Hippocampal formation (tissue), 2 donors: ENCODE results near the gene FKBP2.
A peak's percentile ranks its signal among the peaks of the same experiment; 100 is the strongest.

Source experiments
- DNase-seq, 2 donors: peaks; one replicate each; lab custom pipeline; 2025; lab: John Stamatoyannopoulos, UW

The FKBP2 gene

DNA sequence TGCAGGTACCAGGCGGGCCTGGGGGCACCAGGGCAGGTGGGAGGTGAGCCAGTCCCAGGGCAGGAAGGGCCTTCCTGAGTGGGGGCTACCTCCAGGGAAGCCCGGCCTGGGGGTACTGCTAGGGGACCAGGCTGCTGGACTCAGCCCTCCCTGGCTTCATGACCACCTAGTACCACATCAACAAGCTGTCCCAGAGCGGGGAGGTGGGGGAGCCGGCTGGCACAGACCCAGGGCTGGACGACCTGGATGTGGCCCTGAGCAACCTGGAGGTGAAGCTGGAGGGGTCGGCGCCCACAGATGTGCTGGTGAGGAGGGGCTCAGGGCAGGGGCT is 21.6 kb upstream of the FKBP2 start:
- DNase-seq, result no peak

DNA sequence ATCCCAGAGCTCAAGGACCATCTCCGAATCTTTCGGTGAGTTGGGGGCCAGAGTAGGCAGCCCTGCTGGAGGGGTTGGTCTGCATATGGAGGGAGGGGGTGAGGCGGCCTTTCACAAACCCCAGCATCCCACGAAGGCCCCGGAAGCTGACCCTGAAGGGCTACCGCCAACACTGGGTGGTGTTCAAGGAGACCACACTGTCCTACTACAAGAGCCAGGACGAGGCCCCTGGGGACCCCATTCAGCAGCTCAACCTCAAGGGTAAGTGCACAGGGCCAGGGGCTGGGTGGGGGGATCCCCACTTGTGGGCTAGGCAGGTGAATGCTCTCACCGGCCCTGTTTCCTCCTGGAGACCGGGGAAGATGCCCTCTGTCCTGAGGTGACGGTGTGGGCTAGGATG is 21.1 kb upstream of the FKBP2 start:
- no peak for DNase-seq

DNA sequence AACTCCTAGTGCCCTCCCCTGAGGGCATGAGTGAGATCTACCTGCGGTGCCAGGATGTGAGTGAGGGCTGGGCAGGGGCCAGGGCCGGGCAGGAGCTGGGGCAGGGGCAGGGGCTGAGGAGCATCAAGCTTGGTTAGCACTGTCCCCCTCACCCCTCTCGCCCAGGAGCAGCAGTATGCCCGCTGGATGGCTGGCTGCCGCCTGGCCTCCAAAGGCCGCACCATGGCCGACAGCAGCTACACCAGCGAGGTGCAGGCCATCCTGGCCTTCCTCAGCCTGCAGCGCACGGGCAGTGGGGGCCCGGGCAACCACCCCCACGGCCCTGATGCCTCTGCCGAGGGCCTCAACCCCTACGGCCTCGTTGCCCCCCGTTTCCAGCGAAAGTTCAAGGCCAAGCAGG is 20.6 kb upstream of the FKBP2 start:
- no peak for DNase-seq

DNA sequence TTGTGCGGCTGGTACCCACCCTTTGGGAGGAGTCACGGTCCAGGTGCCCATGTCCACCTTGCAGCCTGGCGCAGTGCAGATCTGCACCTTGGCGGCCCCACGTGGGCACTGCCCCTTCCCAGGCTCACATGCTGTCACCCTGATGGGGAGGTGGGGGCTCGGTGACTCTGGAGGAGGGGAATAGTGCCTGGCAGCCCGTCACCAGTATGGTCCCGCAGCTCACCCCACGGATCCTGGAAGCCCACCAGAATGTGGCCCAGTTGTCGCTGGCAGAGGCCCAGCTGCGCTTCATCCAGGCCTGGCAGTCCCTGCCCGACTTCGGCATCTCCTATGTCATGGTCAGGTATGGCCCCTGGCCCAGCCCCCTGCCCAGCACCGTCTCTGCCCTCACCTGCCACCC is 20.1 kb upstream of the FKBP2 start:
- no peak for DNase-seq

DNA sequence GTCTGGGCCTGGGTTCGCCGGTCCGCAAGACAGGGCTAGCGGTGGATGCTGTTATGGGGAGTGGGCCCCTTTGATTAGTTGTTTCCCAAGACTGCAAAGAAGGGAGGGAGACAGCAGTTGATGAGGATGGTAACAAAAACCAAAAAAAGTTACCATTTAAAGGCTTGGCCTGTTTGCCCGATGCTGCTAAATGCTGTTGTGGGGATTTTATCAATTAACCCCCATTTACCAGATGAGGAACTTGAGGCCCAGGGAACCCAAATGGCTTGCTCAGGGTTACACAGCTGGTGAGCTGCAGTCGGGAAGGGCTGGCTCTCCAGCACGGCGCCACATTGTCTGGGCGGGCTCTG is 18.3 kb upstream of the FKBP2 start:
- DNase-seq, result no peak

DNA sequence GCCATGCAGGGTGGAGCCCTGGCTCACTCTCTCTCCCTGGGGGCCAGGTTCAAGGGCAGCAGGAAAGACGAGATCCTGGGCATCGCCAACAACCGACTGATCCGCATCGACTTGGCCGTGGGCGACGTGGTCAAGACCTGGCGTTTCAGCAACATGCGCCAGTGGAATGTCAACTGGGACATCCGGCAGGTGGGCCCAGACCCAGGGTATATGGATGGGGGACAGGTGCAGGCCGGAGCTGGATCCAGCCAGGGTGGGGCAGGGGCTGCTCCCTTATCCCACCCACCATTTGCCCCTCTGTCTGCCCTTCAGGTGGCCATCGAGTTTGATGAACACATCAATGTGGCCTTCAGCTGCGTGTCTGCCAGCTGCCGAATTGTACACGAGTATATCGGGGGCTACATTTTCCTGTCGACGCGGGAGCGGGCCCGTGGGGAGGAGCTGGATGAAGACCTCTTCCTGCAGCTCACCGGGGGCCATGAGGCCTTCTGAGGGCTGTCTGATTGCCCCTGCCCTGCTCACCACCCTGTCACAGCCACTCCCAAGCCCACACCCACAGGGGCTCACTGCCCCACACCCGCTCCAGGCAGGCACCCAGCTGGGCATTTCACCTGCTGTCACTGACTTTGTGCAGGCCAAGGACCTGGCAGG is 17.8 kb upstream of the FKBP2 start:
- no peak for DNase-seq

DNA sequence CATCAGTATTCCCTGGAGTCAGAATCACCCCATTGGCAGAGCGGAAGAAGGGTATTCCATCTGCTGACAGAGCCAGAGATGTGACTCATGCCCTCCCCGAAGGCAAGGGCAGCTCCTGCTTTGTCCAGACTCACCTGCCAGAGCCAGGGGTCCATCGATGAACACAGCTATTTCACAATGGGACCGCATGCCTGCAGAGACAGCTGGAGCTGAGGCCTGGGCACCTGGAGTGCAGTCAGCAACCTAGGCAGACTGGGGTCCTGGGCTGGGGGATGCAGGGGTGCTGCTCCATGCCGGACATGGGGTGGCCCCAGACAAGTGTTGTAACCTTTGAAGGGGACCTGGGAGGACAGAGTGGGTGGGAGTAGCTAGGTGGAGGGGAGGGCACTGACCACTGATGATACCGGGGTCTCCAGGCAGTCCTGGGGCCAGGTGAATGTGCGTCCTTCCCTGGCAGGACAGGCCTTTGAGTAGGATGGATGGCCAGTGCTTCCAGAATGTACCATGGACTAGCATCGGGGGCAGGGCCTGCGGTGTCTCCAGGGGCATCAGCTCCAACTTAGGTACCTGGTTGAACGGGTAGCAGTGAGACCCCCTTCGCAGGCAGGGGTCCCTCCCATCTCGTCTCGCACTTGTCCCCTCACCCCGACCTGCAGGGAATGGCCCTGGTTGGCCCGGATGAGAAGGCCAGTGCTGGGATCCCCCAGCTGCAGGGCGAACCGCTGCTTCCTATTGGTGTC is 16.6 kb upstream of the FKBP2 start:
- DNase-seq, result no peak

DNA sequence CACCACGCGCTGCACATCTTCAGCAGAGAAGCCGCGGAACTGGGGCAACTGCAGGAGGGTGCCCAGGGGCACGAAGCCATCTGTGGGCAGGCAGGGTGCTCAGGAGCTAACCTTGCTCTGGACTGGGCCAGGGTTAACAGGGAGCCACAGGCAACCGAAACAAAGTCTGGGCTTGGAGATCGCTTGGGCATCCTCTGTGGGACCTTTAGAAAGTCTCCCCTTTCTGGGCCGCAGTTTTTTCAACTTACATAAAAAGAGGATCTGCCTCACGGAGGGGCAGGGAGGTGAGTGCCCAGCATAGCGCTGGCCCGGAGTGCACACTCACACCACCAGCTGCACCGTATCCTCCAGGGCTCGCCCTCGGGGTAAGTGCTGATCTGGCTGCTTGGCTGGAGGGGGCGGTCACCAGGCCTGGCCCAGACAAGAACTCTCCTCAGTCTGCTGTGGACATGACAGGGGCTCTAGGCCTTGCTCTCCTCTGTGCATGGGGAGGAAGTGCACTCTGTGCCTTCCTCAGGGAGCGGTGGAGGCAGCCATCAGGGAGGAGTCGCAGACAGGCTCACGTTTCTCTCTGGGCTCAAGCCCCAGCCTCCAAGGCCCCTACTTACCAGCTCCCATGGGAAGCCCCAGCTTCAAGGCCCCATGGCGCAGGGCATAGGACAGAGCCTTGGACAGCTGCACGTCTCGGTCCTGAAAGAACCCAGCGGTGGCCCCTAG is 15.8 kb upstream of the FKBP2 start:
- DNase-seq, result no peak

DNA sequence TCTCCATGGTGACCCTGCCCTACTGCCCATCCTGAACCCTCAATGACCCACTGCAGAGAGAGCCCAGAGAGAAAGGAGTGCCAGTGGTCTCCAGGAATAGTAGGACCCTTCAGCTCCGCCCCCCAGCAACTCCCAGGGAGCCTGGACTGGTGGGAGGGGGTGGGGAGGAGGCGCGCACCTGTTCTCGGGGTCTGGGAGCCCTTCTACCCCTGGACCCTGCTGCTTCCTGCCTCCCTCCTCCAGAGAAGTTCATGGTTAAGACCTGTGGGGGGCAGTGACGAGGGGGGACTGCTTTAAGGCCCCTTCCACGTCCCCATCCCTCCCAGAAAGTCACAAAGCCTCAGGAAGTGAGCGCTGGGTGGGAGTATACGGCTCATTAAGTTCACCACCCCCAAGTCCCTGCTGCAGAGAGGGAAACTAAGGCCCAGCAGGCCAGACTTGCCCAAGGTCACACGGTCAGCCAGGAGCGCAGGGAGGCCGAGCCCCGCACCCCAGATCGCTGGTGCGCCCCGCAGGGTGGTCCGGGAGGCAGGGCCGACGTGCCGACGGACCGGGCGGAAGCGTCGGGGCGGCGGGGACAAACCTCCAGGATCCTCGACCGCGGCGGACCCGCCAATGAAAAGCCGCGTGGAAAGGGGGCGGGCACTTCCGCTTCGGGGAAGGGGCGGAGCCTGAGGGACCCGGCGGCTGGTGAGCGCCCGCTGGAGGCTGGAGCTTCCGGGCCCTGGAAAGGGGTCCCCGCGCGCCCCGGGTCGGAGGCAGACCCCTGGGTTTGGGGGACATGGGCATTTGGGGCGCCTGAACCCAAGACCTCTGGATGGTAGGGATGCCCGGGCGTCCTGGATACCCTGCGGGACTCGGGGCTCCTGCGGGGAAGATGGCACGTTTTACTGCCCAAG is 15.0 kb upstream of the FKBP2 start, which contains the start of the genes NUDT22 and TRPT1:
Gene NUDT22 (plus strand): TSS at position 667 of the 899 bp plus-strand sequence. CDS start 379 bp downstream, outside the sequence.
Gene TRPT1 (minus strand): TSS at position 579 of the 899 bp plus-strand sequence. CDS start 326 bp downstream, at position 253.
- peak; percentile 74 to 84 for DNase-seq

DNA sequence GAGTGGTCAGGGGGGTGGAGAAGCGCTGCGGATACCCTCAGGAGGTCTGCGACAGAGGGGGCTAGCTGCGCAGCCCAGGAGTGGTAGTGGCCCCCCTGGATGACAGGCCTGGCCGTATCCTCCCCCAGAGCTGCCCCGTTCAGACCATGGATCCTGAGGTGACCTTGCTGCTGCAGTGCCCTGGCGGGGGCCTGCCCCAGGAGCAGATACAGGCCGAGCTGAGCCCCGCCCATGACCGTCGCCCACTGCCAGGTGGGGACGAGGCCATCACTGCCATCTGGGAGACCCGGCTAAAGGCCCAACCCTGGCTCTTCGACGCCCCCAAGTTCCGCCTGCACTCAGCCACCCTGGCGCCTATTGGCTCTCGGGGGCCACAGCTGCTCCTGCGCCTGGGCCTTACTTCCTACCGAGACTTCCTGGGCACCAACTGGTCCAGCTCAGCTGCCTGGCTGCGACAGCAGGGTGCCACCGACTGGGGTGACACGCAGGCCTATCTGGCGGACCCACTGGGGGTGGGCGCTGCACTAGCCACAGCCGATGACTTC is 14.3 kb upstream of the FKBP2 start:
- DNase-seq, result no peak

DNA sequence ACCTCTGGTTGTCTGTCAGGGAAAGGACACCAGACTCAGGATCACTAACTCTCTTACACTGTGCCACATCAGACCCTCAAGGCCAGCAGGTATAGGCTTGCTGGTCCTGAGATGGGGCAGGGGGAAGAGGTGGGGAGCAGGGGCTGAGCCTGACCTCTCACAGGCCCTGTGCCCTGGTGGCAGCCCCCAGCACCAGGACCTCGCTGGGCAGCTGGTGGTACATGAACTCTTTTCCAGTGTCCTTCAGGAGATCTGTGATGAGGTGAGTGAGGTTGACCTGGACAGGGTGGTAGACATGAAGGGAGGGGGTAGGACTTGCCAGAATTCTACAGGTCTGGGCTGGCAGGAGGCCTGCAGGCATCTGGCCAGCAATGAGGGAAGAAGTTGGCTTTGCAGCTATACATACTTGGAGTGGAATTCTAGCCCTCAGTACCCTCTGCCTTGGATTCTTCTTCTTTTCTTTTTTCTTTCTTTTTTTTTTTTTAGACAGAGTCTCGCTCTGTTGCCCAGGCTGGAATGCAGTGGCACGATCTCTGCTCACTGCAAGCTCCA is 13.4 kb upstream of the FKBP2 start:
- no peak for DNase-seq

DNA sequence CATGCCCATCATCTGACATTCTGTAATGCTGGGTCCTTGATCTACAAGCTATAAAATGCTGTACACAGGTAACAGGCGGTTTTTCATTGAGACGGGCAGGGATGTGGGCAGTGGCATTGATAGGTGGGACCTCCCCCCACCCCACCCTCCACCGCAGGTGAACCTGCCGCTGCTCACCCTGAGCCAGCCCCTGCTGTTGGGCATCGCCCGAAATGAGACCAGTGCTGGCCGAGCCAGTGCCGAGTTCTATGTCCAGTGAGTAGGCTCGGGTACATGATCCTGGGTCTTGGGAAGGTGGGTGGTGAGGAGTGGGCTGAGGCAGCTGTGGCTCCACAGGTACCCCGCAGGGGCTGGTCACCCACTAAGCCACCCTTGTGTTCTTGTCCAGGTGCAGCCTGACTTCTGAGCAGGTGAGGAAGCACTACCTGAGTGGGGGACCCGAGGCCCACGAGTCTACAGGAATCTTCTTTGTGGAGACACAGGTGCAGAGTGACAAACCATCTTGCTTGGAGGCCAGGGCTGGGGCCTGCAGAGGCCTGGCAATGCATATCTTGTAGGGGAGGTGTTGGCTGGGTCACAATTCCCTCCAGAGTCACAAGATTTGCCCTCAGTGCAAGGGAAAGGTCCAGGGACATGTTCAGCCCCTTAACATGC is 11.7 kb upstream of the FKBP2 start:
- DNase-seq, result no peak

DNA sequence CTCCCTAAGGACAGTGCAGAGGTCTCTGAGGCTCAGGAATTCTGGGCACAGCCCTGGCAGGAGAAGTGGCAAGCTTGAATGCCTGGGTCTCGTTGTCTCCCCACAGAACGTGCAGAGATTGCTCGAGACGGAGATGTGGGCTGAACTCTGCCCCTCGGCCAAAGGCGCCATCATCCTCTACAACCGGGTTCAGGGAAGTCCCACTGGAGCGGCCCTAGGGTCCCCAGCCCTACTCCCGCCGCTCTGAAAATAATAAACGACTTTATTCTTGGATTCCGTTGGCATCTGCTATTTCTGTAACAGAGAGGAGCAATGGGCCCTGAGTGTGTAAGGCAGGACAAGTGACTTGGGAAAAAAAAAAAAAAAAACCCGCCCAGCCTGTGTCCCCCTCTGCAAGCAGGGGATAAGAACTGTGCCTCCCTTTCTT is 11.1 kb upstream of the FKBP2 start:
- no peak for DNase-seq

DNA sequence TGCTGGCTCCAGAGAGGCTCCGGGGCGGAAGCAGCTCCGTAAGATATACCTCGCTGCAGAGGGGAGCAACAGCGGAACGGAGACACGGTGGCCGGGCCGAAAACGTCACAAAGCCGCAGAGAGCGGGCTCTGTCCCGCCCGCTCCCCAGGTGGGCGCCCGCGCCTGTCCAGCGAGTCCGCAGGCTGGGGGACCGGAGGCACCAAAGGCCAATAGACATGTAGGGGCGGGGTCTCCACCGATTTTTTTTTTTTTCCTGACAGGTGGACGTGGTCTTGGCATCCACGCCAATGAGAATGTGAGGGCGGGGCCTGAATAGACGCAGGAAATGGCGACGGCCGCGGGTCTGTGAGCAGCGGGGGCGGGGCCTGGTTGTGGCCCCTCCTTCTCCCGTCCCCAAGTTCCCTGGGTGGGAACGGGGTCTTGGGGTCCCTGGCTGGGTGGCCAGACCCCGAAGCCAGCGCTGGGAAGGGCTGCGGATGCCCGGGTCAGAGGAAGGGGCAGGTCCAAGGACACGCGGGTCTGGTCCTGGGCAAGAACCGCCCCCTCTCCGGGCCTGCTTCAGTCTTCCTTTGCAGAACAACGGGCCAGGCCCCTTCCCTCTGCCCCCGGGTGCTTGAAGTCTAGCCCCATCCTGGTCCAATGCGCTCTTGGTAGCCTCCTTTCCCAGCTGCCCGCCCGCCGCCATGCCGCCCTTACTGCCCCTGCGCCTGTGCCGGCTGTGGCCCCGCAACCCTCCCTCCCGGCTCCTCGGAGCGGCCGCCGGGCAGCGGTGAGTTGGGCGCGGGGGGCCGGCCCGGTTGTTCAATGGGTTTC is 10.5 kb upstream of the FKBP2 start, which contains the start of gene DNAJC4:
Gene DNAJC4 (plus strand): TSS at position 378 of the 814 bp plus-strand sequence. CDS start 307 bp downstream, at position 685.
- DNase-seq, result peak; percentile 80 to 87

DNA sequence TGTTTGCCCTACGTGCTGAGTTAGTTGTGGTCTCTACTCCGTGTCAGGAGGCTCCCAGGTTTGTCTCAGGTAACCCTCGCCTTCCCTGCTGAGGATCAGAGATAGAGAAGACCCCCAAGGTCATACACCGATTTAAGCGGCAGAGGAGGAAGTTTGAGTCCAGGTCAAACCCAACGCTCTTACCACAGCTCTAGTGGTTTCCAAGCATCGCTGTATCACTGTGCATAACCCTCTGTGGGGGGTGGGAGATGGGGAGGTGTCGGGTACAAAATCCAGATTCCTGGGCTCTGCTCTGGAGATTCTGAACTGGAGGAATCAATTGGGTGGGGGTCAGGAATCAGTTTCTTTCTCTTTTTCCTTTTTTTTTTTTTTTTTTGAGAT is 9.9 kb upstream of the FKBP2 start:
- DNase-seq, result no peak

DNA sequence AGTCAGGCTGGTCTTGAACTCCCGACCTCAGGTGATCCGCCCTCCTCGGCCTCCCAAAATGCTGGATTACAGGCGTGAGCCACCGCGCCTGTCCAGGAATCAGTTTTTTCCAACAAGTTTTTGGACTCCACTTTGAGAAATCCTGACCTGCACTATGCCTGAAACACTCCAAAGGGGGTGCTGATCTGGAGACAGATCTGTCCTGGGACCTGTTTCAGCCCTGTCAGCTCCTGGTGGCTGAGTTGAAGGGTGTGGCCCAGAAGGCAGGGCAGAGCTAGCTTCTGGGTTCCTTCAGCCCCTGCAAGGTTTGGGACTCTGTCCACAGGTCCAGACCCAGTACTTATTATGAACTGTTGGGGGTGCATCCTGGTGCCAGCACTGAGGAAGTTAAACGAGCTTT is 9.3 kb upstream of the FKBP2 start:
- no peak for DNase-seq

DNA sequence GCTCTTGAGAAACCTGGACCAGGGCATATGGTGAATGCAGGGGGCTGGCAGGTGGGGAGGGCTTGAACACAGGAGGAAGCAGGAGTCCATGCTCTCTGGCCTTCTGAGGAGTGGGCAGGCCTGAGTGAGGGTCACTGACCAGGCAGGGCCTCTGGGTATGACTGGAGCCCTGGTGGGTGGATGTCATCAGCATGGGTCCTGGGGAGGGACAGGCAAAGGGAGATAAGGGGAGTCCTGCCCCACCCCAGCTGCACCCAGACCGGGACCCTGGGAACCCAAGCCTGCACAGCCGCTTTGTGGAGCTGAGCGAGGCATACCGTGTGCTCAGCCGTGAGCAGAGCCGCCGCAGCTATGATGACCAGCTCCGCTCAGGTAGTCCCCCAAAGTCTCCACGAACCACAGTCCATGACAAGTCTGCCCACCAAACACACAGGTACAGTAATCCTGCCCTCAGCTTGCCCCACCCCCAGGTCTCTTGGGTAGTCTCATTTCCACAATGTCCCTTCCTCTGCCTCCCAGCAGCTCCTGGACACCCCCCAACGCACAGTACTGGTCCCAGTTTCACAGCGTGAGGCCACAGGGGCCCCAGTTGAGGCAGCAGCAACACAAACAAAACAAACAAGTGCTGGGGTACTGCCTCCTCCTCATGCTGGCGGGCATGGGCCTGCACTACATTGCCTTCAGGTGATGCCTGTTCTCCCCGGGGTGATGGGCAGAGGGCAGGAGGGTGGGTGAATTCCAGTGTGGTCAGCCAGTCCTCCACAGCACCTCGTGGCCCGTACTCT is 8.5 kb upstream of the FKBP2 start:
- DNase-seq, result no peak

DNA sequence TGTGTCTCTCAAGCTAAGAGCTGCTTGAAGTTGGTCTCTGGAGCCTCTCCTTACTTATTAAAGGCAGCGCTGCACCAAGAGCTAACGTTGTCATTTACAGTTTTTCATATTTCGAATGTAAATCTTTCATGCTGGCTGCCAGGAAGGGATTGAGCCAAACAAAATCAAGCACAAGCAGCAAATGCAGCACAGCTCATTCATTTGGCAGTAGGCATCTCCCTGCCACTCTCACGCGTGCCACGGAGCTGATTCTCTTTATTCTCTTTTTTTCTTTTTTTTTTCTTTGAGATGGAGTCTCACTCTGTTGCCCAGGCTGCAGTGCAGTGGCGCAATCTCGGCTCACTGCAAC is 8.0 kb upstream of the FKBP2 start:
- no peak for DNase-seq

DNA sequence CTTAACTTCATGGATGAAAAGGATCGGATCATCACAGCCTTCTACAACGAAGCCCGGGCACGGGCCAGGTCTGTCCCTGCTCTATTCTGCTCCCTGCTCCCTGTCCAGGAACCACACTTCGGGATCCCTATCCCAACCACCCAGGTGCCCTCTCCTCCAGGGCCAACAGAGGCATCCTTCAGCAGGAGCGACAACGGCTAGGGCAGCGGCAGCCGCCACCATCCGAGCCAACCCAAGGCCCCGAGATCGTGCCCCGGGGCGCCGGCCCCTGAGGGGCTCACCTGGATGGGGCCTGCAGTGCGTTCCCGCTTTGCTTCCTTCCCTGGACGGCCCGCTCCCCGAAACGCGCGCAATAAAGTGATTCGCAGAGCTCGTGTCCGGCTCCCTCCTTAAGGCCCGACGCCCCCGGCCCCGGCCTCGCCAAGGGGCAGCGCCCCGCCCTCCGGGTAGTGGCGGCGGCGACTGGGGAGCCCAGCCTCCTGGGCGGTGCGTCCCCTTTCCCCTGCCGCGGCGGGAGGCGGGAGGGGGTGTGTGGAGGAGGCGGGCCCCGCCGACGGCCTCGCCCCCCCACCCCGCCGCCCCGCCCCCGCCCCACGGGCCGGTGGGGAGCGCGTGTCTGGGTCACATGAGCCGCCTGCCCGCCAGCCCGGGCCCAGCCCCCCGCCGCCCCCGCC is 6.8 kb upstream of the FKBP2 start, which contains the start of gene VEGFB:
Gene VEGFB (plus strand): TSS at position 672 of the 674 bp plus-strand sequence. CDS start 250 bp downstream, outside the sequence.
- peak; percentile 18 to 47 for DNase-seq
